ENCODE data around the gene CENPO. TPM values are rescaled to one million over a fixed set of nuclear protein-coding genes. Genes with fewer than 3 reads are reported as not detected.

CENPO gene
- total and polyA plus RNA-seq, 2 of the 4 experiments (the other 2 are of a cell fraction): 20.1 to 27.2 TPM

GRCh38 chr2:24839729-24840128 is 46.5 kb downstream of the CENPO start:
- Histone ChIP-seq H3K9me3 (ENCODE audit: control insufficient read depth, insufficient read depth, low read length) (no peaks in the 10 kb centered on the region), H3K36me3 (ENCODE audit: control insufficient read depth, insufficient read depth, low read length) (peaks cover 44% of the 10 kb centered on the region), H3K27me3 (ENCODE audit: control insufficient read depth, insufficient read depth, low read length) (no peaks in the 10 kb centered on the region), H3K4me2 (ENCODE audit: low read depth, low read length) (no peak overlapping the region), H3K4ac (ENCODE audit: low read depth, low read length) (no peak overlapping the region), H2BK20ac (ENCODE audit: low read depth, low read length) (no peak overlapping the region), H4K5ac (ENCODE audit: low read depth, low read length) (no peak overlapping the region), H4K91ac (ENCODE audit: insufficient read depth, low read depth, low read length) (no peak overlapping the region), H3K4me3 (ENCODE audit: insufficient read depth, low read depth, low read length) (no peak overlapping the region), H2BK5ac (ENCODE audit: low read depth, low read length, poor library complexity, severe bottlenecking) (no peak overlapping the region), H3K79me1 (ENCODE audit: low read depth in 1 of 2, low read length in 2 of 2) (no peaks in the 10 kb centered on the region), H2AK9ac (replicated peaks; ENCODE audit: low read depth, low read length, poor library complexity) (no peak overlapping the region), H3K18ac (ENCODE audit: low read depth, low read length) (no peak overlapping the region), H3K27ac (ENCODE audit: insufficient read depth, low read length) (no peak overlapping the region), H3K56ac (ENCODE audit: extremely low read depth, insufficient read depth, low read length) (no peak overlapping the region), H3K4me1 (ENCODE audit: control insufficient read depth, insufficient read depth, low read length) (no peaks in the 10 kb centered on the region), H3K14ac (replicated peaks; ENCODE audit: low read depth, low read length) (no peak overlapping the region), H2AK5ac (ENCODE audit: low read depth, low read length) (no peak overlapping the region), H3K9ac (ENCODE audit: low read depth, low read length) (no peak overlapping the region), H3K9me1 (ENCODE audit: insufficient read depth, low read length) (no peaks in the 10 kb centered on the region), H2BK15ac (ENCODE audit: low read depth, low read length) (no peak overlapping the region), H4K20me1 (ENCODE audit: insufficient read depth, low read length) (no peaks in the 10 kb centered on the region), H3K23ac (ENCODE audit: low read depth, low read length) (no peak overlapping the region), H4K8ac (ENCODE audit: low read depth in 2 of 2, low read length in 2 of 2) (no peak overlapping the region), H2BK120ac (ENCODE audit: low read depth, low read length) (no peak overlapping the region), H2AFZ (replicated peaks; ENCODE audit: low read length, poor library complexity) (no peak overlapping the region)
- WGBS, 2 experiments (ENCODE audit: extremely low coverage in 2 of 2, insufficient read length in 1 of 2): 94% methylated on average over 7 of the region's 15 CpGs; no CpG with 5 or more reads in 1 of the 2 experiments
- TF ChIP-seq NFE2L2 (IDR thresholded peaks at IDR 0.05; ENCODE audit: low read depth, low read length): no peak
- TF ChIP-seq, protein P1, sequence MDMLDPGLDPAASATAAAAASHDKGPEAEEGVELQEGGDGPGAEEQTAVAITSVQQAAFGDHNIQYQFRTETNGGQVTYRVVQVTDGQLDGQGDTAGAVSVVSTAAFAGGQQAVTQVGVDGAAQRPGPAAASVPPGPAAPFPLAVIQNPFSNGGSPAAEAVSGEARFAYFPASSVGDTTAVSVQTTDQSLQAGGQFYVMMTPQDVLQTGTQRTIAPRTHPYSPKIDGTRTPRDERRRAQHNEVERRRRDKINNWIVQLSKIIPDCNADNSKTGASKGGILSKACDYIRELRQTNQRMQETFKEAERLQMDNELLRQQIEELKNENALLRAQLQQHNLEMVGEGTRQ (IDR thresholded peaks at IDR 0.05; ENCODE audit: low read depth, low read length): no peak
- no peak for TF ChIP-seq FOS (IDR thresholded peaks at IDR 0.05; ENCODE audit: low read depth, low read length)
- no peak for TF ChIP-seq CHD1 (IDR thresholded peaks at IDR 0.05; ENCODE audit: low read depth, low read length)
- no peak for TF ChIP-seq MAFK (IDR thresholded peaks at IDR 0.05; ENCODE audit: low read depth, low read length)
- no peak for TF ChIP-seq SMC3 (IDR thresholded peaks at IDR 0.05; ENCODE audit: low read depth, low read length)
- TF ChIP-seq RAD21 (IDR thresholded peaks at IDR 0.05; ENCODE audit: low read length): no peak
- no peak for TF ChIP-seq RFX5 (IDR thresholded peaks at IDR 0.05; ENCODE audit: low read depth, low read length)
- TF ChIP-seq CTCF (conservative IDR thresholded peaks at IDR 0.05; ENCODE audit: low read depth, low read length): no peak
- TF ChIP-seq CEBPB (IDR thresholded peaks at IDR 0.05; ENCODE audit: low read depth, low read length): no peak
- TF ChIP-seq, protein P2, sequence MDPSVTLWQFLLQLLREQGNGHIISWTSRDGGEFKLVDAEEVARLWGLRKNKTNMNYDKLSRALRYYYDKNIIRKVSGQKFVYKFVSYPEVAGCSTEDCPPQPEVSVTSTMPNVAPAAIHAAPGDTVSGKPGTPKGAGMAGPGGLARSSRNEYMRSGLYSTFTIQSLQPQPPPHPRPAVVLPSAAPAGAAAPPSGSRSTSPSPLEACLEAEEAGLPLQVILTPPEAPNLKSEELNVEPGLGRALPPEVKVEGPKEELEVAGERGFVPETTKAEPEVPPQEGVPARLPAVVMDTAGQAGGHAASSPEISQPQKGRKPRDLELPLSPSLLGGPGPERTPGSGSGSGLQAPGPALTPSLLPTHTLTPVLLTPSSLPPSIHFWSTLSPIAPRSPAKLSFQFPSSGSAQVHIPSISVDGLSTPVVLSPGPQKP (IDR thresholded peaks at IDR 0.05; ENCODE audit: borderline replicate concordance, low read depth, low read length): no peak
- TF ChIP-seq MAZ (IDR thresholded peaks at IDR 0.05; ENCODE audit: borderline replicate concordance, low read depth, low read length): no peak
- no peak for TF ChIP-seq BHLHE40 (IDR thresholded peaks at IDR 0.05; ENCODE audit: low read depth, low read length)
- no peak for TF ChIP-seq POLR2A (IDR thresholded peaks at IDR 0.05; ENCODE audit: low read depth, low read length)
- no peak for TF ChIP-seq RCOR1 (IDR thresholded peaks at IDR 0.05; ENCODE audit: insufficient replicate concordance, low read length)
- TF ChIP-seq MXI1 (IDR thresholded peaks at IDR 0.05; ENCODE audit: borderline replicate concordance, low read depth, low read length): no peak
- DNase-seq (no peak), ATAC-seq (ENCODE audit: low read depth) (no peak)
- ChIA-PET CTCF (no interaction called here), POLR2A (ENCODE audit: unreplicated experiment) (no interaction called here)
- intact Hi-C loops (cut with micrococcal nuclease) (loop anchor here (10.0 kb wide), 2 partner anchors 285 to 355 kb away; no protein-coding TSS in a partner anchor), in situ Hi-C loops (cut with MboI; ENCODE audit: low sequenced_read_pairs) (loop anchor here (10.0 kb wide), 1 partner anchor 295 kb away; no protein-coding TSS in a partner anchor), dilution Hi-C loops (cut with HindIII; ENCODE audit: low sequenced_read_pairs, unreplicated experiment) (no loop called here)
- no TSS peak for BruUV-seq (replicated peaks)
